NCI-H2227 treated with DMSO at 0.1 percent for 48 hours (cell line): Measurements from ENCODE around the gene UBE4A.

Experiments
- DNase-seq: peaks from one replicate; lab custom pipeline; 2025; lab: John Stamatoyannopoulos, UW

Gene UBE4A

GRCh38 chr11:118359295-118359958 is at the start of gene UBE4A:
UBE4A (plus strand) TSS chr11:118359600; CDS start chr11:118365081, 5,481 bp downstream.
- DNase-seq: peak; percentile 90

GRCh38 chr11:118310271-118310670 is 49.1 kb upstream of the UBE4A start:
- DNase-seq: no peak

- DNase-seq: no peak
Measured at GRCh38 chr11:118310781-118311485, 48.5 kb upstream of the UBE4A start.

GRCh38 chr11:118311518-118311917 is 47.9 kb upstream of the UBE4A start:
- DNase-seq: no peak

- DNase-seq: no peak
Measured at GRCh38 chr11:118312328-118312727, 47.1 kb upstream of the UBE4A start.

GRCh38 chr11:118313242-118313641 is 46.2 kb upstream of the UBE4A start:
- DNase-seq: no peak

GRCh38 chr11:118314988-118315411 is 44.4 kb upstream of the UBE4A start:
- DNase-seq: no peak

- DNase-seq: no peak
Measured at GRCh38 chr11:118318124-118318523, 41.3 kb upstream of the UBE4A start.

GRCh38 chr11:118318581-118319336 is 40.6 kb upstream of the UBE4A start:
- no peak for DNase-seq

- no peak for DNase-seq
Measured at GRCh38 chr11:118319337-118319707, 40.1 kb upstream of the UBE4A start.

GRCh38 chr11:118320515-118320914 is 38.9 kb upstream of the UBE4A start:
- DNase-seq: no peak

- DNase-seq: no peak
Measured at GRCh38 chr11:118321386-118322082, 37.9 kb upstream of the UBE4A start.

GRCh38 chr11:118322721-118323120 is 36.7 kb upstream of the UBE4A start:
- no peak for DNase-seq

- no peak for DNase-seq
Measured at GRCh38 chr11:118325283-118325682, 34.1 kb upstream of the UBE4A start.

- DNase-seq: no peak
Measured at GRCh38 chr11:118328745-118329144, 30.7 kb upstream of the UBE4A start.

- no peak for DNase-seq
Measured at GRCh38 chr11:118334745-118335144, 24.7 kb upstream of the UBE4A start.

GRCh38 chr11:118338637-118339061 is 20.8 kb upstream of the UBE4A start:
- DNase-seq: no peak

- DNase-seq: no peak
Measured at GRCh38 chr11:118339281-118339961, 20.0 kb upstream of the UBE4A start.

GRCh38 chr11:118340449-118340848 is 19.0 kb upstream of the UBE4A start:
- no peak for DNase-seq

GRCh38 chr11:118341261-118341660 is 18.1 kb upstream of the UBE4A start:
- no peak for DNase-seq

GRCh38 chr11:118341815-118342489 is 17.4 kb upstream of the UBE4A start:
- no peak for DNase-seq
